Bone marrow (tissue), 2 donors: ENCODE measurements around the gene RASAL2.
"Not testable (repeated sequence)": the region's sequence is repeated elsewhere in the genome, so short reads cannot be mapped to it uniquely, and the experiment has no call there.

Experiments used
- DNase-seq, 2 donors: peaks; one replicate each; lab custom pipeline; 2025; lab: John Stamatoyannopoulos, UW

The RASAL2 gene

GRCh38 chr1:178345807-178346206 lies 251.9 kb downstream of the RASAL2 start:
- DNase-seq, result no peak

GRCh38 chr1:178349801-178350200 lies 255.9 kb downstream of the RASAL2 start:
- DNase-seq, result no peak

GRCh38 chr1:178351911-178352310 lies 258.0 kb downstream of the RASAL2 start:
- not testable (repeated sequence) for DNase-seq

- DNase-seq, result no peak
Observed at GRCh38 chr1:178352790-178353416, 259.0 kb downstream of the RASAL2 start.

DNA sequence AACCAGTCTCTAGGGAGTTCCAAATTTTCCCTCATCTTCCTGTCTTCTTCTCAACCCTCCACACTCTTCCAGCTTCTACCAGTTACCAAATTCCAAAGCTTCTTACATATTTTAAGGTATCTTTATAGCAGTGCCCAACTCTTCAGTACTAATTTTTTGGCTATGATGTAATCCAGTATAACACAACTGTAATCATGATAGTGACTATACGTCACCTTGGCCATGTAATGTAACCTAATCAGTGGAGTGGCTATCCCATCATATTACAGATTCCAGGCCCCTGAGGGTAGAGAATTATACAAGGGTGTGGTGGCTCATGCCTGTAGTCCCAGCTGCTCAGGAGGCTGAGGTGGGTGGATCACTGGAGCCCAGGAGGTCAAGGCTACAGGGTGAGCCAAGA lies 259.6 kb downstream of the RASAL2 start:
- no peak for DNase-seq

DNA sequence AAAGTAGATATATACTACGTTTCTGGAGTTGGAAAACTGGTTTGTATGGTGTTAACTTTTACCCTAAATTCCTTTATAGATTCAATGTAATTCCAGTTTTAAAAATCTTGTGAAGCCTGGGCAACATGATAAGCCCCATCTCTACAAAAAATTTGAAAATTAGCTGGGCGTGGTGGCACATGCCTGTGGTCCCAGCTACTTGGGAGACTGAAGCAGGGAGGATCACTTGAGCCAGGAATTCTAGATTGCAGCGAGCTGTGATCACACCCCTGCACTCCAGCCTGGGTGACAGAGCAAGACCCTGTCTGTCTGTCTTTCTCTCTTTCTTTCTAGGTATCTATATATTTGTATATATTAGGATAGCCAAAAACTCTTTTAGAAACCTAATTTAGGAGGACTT lies 260.9 kb downstream of the RASAL2 start:
- DNase-seq, result no peak

DNA sequence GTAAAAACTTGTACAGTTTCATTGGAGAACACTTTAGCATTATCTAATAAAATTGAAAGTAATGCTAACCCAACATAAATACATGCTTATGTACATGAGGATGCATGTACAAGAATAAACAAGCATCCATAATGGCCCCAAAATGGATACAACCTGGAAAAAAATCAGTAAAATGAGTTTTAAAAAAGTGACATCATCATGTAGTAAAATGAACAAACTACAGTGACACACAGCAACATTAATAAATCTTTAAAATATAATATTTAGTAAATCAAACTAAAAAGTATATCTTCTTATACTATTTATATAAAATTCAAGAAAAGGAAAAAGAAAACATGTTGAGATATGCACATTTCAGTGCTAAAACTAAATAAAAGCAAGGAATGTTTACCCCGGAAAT lies 262.4 kb downstream of the RASAL2 start:
- DNase-seq, result no peak

DNA sequence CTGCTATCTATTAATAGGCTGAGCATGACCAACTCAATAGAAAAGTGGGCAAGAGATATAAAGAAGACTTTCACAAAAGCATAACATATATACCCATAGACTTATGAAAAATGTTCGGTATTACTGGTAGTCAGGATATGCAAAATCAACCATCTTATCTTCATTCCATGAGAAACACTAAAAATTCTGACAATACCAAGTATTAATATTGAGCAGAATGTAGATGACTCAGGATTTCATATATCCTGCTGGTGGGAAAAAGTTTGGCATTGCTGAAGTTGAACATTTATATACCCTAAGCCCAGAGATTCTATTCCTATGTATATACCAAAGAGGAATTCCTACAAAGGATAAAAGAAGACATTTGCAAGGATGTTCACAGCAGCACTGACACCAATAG lies 264.6 kb downstream of the RASAL2 start:
- DNase-seq, result no peak

- DNase-seq, result no peak
Observed at GRCh38 chr1:178360421-178360820, 266.5 kb downstream of the RASAL2 start.

DNA sequence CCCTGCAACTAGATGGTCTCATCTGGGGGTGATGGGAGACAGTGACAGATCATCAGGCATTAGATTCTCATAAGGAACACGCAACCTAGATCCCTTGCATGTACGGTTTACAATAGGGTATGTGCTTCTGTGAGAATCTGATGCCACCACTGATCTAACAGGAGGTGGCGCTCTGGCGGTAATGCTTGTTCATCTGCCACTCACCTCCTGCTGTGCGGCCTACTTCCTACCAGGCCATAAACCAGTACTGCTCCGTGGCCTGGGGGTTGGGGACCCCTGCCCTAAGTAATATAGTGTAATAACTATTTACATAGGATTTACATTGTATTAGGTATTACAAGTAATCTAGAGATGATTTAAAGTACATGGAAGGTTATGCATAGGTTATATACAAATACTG lies 267.9 kb downstream of the RASAL2 start:
- DNase-seq, result no peak

DNA sequence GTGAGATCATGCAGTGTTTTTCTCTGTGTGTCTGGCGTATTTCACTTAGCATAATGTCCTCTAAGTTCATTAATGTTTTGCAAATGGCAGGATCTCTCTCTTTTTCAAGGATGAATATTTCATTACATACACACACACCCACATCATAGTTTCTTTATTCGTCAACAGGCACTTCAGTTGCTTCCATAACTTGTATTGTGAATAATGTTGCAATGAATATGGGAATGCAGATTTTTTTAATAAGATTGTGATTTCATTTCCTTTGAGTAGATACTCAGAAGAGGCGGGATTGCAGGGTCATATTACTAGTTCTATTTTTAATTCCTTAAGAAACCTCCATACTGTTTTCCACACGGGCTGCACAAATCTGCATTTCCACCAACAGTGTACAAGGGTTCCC lies 268.8 kb downstream of the RASAL2 start:
- no peak for DNase-seq

- no peak for DNase-seq
Observed at GRCh38 chr1:178364782-178365181, 270.9 kb downstream of the RASAL2 start.

DNA sequence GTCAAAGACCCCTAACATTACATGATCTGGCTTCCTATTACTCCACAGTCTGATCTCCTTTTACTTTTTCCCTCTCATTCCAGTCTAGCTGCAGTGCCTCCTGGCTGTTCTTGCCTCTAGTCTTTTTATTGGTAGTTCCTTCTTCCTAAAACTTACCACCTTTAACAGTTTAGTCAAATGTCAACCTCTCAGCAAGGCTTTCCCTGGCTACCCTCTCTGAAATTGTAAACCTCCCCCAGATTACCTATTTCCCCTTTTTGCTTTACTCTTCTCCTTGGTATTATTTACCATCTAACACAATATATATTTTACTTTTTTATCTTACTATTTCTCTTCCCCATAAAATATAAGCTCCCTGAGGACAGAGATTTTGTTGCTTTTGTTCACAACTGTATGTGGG lies 273.2 kb downstream of the RASAL2 start:
- no peak for DNase-seq

GRCh38 chr1:178368208-178368607 lies 274.3 kb downstream of the RASAL2 start:
- DNase-seq, result no peak

GRCh38 chr1:178371235-178371634 lies 277.3 kb downstream of the RASAL2 start:
- DNase-seq, result no peak

- no peak for DNase-seq
Observed at GRCh38 chr1:178371933-178372388, 278.1 kb downstream of the RASAL2 start.

DNA sequence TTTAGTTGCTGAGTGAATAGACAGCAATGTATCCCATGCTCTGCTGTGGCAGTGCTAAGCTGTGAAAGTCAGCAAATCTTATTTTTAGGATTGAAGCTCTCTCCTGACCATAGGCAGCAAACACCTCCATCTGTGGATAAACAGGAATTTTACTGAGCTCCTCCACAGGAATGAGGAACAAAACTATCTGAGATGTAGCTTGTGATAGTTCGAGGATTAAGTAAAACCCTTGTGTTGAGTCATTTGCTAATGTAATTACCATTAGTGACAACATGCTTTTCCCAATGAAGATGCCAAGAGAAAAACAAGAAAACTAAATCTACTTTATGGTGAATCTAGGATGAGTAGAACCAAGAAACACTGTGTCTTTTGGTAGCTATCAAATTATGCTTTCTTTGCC lies 280.1 kb downstream of the RASAL2 start:
- DNase-seq, result no peak

- DNase-seq, result no peak
Observed at GRCh38 chr1:178376008-178376407, 282.1 kb downstream of the RASAL2 start.

DNA sequence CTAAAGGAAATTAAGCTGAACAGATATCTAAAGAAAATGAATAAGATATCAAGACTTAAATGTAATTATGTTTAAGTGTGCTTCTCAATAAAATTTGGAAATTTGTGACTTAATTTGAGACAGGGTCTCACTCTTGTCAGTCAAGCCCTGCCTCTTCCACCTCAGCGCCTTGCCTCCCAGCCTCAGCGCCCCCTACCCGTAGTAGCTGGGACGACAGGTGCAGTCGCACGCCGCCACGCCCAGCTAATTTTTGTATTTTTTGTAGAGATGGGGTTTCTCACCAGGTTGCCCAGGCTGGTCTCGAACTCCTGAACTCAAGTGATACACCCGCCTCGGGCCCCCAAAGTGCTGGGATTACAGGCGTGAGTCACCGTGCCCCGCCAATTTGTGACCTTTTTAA lies 285.9 kb downstream of the RASAL2 start:
- DNase-seq, result no peak

DNA sequence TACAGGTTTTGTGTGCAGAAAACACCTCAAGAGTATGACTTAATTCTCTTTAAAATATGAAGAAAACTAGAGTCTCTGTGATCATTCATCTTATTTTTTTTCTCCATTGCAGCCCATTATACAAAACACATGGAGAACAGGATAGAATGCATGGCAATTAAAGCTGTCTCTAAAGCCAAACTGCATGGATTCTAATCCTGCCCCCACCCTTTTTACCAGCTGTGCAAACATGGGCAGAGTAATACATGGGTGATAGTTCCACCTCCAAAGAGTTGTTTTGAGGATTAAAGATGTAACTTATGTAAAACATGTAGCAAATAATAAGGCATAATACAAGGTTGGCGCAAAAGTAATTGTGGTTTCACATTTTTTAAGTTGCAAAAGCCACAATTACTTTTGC lies 288.5 kb downstream of the RASAL2 start:
- DNase-seq, result no peak

DNA sequence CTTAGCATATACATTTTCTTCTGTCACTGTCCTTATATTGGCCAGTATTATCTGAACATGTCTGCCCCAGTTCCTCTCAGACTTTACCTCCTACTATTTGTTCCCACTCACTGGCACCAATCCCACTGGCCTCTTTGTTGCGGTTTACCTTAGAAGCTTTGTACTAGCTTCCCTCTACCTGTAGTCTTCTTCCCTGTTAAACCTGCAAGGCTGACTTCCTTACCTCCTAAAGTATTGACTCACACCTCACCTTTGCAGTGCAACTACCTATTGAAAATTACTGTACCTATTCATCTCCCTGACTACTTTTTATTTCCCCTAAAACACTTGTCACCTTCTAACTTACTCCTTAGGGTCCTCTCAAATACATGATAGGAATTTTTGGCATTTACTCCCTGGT lies 291.8 kb downstream of the RASAL2 start:
- no peak for DNase-seq

DNA sequence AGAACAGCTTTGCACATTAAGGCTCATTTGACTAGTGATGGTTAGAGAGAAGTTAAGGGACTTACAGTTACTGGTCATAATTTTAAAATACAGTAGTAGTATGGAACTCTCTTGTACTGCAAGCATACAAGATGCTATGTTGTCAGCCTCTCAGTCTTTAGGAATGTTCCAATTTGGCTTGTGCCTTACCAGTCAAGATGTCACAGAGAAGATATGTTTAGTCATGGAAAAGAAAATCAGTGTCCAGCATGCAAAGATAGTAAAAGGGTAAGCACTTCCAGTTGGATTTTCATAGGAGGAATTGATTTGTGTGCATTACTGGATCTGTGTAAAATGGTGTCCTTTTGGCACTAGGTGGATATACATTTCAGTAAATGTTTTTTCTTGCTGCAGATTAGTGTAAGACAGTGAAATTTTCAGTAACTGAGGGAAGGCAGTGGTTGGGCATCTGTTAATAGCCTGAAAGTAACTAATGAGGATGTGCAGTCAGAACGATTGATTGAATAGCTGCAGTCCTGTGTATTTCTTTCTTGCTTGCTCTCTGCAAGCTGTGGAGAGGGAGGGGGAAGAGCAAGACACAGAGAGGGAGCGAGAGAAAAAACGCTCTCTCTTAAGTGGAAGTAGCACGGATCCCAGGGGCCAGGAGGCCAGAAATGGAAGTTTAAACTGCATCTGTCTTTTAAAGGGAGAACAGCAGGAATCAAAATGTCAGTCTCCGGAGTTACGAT lies 294.7 kb downstream of the RASAL2 start:
- DNase-seq, result no peak

DNA sequence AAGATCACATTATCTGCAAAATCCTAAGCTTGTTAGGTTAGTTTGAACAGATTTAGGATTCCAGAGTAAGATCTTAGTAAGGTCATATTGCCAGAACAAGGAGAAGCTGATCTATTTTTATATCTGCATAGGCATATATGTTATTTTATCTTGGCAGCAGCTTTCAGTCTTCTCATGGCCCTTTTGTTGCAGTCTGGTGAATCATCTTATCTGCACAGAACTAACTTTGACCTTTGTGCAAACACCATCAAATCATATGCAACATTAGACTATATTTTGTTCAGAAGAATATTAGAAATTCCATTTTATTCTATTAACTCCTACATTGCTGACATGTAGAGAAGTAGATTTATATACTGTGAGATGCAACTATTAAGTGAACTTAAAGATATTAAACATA lies 295.5 kb downstream of the RASAL2 start:
- DNase-seq, result no peak

DNA sequence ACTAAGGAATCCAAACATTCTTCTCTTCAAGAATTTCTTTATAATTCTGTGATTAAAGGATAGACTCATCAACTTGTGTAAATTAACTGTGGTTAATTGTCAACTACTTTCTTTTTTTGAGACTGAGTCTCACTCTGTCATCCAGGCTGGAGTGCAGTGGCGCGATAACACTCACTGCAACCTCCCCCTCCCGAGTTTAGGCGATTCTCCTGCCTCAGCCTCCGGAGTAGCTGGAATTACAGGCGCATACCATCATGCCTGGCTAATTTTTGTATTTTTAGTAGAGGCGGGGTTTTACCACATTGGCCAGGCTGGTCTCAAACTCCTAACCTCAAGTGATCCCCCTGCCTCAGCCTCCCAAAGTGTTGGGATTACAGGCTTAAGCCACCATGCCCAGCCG lies 296.4 kb downstream of the RASAL2 start:
- DNase-seq, result not testable (repeated sequence)
